Measurements from ENCODE around the gene PMEPA1.

GRCh38 chr20:57737349-57737748 is 27.5 kb upstream of the PMEPA1 start:
- TF ChIP-seq CTCF (IDR thresholded peaks at IDR 0.05; ENCODE audit: low read depth, low read length) (no peak), EZH2phosphoT487 (IDR thresholded peaks at IDR 0.05; ENCODE audit: low read depth) (no peak)

Data from OCI-LY3 (cell line).